ENCODE measurements around the gene SLC6A20.

The SLC6A20 gene, protein sequence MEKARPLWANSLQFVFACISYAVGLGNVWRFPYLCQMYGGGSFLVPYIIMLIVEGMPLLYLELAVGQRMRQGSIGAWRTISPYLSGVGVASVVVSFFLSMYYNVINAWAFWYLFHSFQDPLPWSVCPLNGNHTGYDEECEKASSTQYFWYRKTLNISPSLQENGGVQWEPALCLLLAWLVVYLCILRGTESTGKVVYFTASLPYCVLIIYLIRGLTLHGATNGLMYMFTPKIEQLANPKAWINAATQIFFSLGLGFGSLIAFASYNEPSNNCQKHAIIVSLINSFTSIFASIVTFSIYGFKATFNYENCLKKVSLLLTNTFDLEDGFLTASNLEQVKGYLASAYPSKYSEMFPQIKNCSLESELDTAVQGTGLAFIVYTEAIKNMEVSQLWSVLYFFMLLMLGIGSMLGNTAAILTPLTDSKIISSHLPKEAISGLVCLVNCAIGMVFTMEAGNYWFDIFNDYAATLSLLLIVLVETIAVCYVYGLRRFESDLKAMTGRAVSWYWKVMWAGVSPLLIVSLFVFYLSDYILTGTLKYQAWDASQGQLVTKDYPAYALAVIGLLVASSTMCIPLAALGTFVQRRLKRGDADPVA

GRCh38 chr3:45795882-45796765 lies at the start of gene SLC6A20:
SLC6A20 (minus strand) TSS chr3:45796536; CDS start chr3:45796419, 117 bp downstream.
- no peak for DNase-seq (ENCODE audit: low read depth)

GRCh38 chr3:45844616-45845015 lies 48.3 kb upstream of the SLC6A20 start:
- no peak for DNase-seq (ENCODE audit: low read depth)

- no peak for DNase-seq (ENCODE audit: low read depth)
Measured at GRCh38 chr3:45842851-45843625, 46.7 kb upstream of the SLC6A20 start.

- DNase-seq (ENCODE audit: low read depth): peak; percentile 79
Measured at GRCh38 chr3:45841757-45842491, 45.6 kb upstream of the SLC6A20 start, which contains the start of gene LZTFL1. LZTFL1 (minus strand) TSS chr3:45842119; CDS start chr3:45841991, 128 bp downstream.

- no peak for DNase-seq (ENCODE audit: low read depth)
Measured at GRCh38 chr3:45841420-45841756, 45.1 kb upstream of the SLC6A20 start.

GRCh38 chr3:45838466-45838865 lies 42.1 kb upstream of the SLC6A20 start:
- DNase-seq (ENCODE audit: low read depth): no peak

- DNase-seq (ENCODE audit: low read depth): no peak
Measured at GRCh38 chr3:45832699-45833098, 36.4 kb upstream of the SLC6A20 start.

DNA sequence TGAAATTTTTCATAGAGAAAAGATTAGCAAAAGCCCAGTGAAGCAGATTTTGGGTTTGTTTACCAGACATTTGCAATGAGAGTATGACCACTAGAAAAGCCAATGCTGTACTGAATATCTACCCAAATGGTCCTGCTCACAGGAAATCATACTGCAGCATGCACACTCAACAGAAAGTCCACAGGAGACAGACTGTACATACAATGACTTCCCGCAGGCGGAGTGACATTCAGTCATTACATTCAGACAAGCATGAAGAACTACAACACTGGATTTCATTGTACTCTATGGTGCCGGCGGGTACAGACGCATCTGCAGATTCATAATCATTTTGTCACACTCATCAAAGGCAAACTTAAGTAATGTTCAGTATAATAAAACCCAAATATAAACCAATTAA lies 33.8 kb upstream of the SLC6A20 start:
- DNase-seq (ENCODE audit: low read depth): no peak

DNA sequence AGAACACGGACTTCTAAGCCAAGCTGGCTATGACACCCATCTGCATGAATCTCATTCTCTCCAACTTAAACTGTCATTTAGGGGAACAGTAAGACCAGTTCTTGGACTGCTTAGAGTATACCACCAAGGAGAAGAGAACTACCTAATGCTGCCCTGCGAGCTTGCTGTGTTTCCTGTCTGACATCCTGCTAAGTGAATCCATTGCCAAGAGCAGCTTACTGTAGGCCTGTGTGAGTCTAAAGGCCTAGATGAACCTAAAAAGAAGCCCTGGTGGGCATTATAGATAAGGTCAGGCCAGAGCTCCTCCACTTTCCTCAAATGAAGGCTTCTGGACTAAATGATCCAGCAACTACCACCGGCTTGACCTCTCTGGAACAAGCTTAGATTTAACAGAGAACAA lies 30.6 kb upstream of the SLC6A20 start:
- no peak for DNase-seq (ENCODE audit: low read depth)

DNA sequence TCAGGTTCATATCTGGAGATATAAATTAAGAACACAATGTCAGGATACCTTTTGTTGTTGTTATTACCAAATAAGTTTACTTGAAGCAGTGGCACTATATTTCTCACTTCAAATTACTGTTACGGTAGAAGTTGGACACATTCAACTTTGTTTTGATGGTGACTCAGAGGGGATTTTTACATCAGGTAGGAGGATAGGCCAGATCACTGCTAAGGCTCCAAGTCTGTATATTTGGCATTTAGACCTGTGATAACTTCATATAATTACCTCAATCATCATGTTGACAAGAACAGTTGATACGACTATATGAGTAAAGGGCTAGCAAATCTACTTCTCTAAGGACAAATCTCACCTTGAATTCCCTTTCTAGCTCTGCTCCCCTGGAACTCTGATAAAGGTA lies 30.0 kb upstream of the SLC6A20 start:
- no peak for DNase-seq (ENCODE audit: low read depth)

DNA sequence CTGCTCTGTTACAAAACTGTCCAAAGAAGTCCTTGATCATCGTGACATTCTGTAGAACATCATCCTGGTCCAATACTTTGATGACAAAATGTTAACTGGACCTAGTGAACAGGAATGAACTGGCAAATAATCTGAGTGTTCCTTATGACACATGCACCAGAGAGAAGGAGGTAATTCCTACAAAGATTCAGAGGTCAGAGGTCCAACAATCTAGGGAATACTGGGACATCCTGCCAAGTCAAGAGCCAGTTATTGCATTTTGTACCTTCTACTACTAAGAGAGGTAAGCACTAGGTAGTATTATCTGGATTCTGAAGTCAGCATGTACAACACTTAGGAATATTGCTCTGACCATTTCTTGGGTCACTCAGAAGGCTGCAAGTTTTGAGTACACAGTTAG lies 24.8 kb upstream of the SLC6A20 start:
- no peak for DNase-seq (ENCODE audit: low read depth)

- DNase-seq (ENCODE audit: low read depth): no peak
Measured at GRCh38 chr3:45819543-45819942, 23.2 kb upstream of the SLC6A20 start.

GRCh38 chr3:45817831-45818522 lies 21.6 kb upstream of the SLC6A20 start:
- DNase-seq (ENCODE audit: low read depth): no peak

- DNase-seq (ENCODE audit: low read depth): no peak
Measured at GRCh38 chr3:45816544-45816943, 20.2 kb upstream of the SLC6A20 start.

GRCh38 chr3:45814322-45814721 lies 18.0 kb upstream of the SLC6A20 start:
- DNase-seq (ENCODE audit: low read depth): no peak

- no peak for DNase-seq (ENCODE audit: low read depth)
Measured at GRCh38 chr3:45807681-45808540, 11.6 kb upstream of the SLC6A20 start.

- no peak for DNase-seq (ENCODE audit: low read depth)
Measured at GRCh38 chr3:45807133-45807532, 10.8 kb upstream of the SLC6A20 start.

DNA sequence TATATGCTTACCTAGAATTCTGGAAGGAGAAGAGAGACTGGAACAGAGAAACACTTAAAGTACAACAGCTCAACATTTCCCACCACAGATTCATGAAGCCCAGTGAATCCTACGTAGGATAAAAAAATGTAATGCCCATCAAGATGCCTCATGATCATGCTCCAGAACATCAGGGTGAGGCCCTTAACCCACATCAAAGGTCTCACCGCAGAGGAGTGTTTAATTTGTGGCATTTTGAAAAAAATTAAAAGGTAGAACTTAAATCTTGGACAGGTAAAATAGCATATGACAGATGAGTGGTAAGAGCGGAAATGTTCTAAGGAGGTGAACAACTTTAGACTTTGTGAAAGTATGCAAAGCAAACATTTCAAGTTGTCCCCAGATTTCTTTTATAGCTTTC lies 9.7 kb upstream of the SLC6A20 start:
- no peak for DNase-seq (ENCODE audit: low read depth)

DNA sequence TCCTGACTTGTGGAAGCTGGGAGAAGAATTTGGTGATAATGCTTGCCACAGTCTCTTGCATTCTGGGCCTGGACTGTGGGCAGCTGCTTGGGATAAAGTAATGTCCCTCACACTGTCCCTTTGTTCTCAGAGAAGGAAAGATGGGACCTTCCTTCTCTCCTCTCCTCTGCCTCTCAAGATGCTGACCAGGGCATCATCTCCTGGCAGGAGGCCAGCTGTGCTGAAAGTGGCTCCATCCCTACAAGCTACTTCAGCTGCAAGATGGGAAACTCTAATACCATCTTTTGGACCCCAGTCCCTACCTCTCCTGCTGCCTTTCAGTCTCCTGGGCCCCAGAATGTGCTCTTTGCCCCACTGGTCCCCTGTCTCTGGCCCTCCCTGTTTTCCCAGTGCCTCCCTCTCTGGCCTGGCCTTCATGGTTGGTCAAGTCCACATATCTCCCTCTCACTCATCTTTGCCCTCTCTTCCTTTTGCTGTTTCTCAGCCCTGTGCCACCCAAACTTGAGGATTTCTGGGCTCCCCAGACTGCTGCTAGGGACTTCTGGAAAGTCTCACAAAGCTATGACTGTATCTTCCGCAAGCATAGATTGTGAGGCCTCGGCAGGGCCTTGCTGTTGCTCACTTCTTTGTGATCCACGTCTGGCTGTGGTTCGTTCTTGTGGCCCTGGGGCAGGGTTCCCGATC lies 7.1 kb upstream of the SLC6A20 start:
- no peak for DNase-seq (ENCODE audit: low read depth)

All from activated T-helper 1 cell treated with Interleukin-2 at 50 U/mL for 16 hours (primary cell).